AG04450 (cell line): ENCODE data around the gene TSPAN16. TPM values are rescaled to one million over a fixed set of nuclear protein-coding genes. Genes with fewer than 3 reads are reported as not detected.

Source experiments
- CTCF ChIA-PET: fragments of 300-600, 350-600 bp; formaldehyde crosslinking; extraction: SDS; loops from one replicate; lab custom pipeline; 2022; ENCODE audit warnings: antibody characterized with exemption, inconsistent platforms; lab: Charles Lee
- POLR2A ChIA-PET: fragments of 350-600 bp; formaldehyde crosslinking; extraction: SDS; loops from one replicate; lab custom pipeline; 2021; ENCODE audit warnings: antibody characterized with exemption, inconsistent platforms; lab: Yijun Ruan, JAX
- DNase-seq: peaks from one replicate; pipeline ENCODE4 v3.0.0-alpha.2; 2011; ENCODE audit warnings: low read depth, low spot score
- H3K27ac ChIP-seq: one replicate; pipeline ENCODE4 v1.5.1; 2012; ENCODE audit warnings: low read depth, low read length, control low read depth
- H3K27me3 ChIP-seq: one replicate; pipeline ENCODE4 v1.6.0; 2012; ENCODE audit warnings: low read length; ENCODE audit not compliant: control insufficient read depth, insufficient read depth
- H3K4me3 ChIP-seq: 2 replicates; pipeline ENCODE4 v1.5.1; 2011; ENCODE audit warnings: mild to moderate bottlenecking, low read depth, low read length, control low read depth
- H3K9me3 ChIP-seq: 2 replicates; pipeline ENCODE4 v1.5.1; 2012; ENCODE audit warnings: low read length; ENCODE audit not compliant: control insufficient read depth, insufficient read depth
- polyA plus RNA-seq: library from polyadenylated mRNA; depleted of rRNA; stranded (reverse); fragments of >200 nt; gene quantifications from 2 replicates; pipeline ENCODE4 v1.2.3, GENCODE V29; 2011
- TF ChIP-seq, protein P1 (sequence below): IDR thresholded peaks from 2 replicates; pipeline ENCODE4 v1.5.1; 2011; ENCODE audit warnings: low read depth, low read length, control low read depth, inconsistent platforms

Gene TSPAN16
- polyA plus RNA-seq, 1 experiment: not detected

DNA sequence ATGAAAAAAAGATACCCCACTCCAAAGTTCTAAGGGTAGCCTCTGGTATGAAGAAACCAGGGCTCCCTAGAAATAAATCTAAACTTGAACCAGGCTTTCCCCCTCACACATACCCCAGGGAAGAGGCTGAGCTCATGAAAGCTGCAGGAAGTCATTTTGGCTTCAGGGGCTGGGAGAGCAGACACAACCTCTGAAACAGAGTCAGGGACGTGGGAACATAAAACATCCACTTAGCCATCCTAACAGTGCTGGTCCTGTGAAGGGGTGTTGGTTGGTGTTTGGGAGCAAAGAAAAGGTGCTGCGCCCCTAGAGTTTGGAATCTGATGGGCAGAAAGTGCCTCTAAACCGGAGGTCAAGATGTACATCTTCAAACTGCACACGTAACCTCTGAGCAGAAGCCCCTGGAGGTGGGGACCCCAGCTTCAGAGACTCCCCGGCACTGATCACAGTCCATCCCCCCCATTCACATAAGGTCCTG, 27.7 kb downstream of the TSPAN16 start:
- POLR2A ChIA-PET: interaction anchor here (0.9 to 1.5 kb wide), 6 partner anchors 14 to 51 kb away, joined by 4 to 12 read pairs (median 6); partner anchors contain the start of genes CCDC159, RAB3D, SWSAP1 and TMEM205
- Histone ChIP-seq H3K9me3 (peaks cover 3% of the 10 kb centered on the region; the same call in 1 of the 2 replicates), H3K4me3 (peak overlapping the region; percentile 20; the same call in 1 of the 2 replicates), H3K27ac (peak overlapping the region; percentile 89), H3K27me3 (no peaks in the 10 kb centered on the region)
- no peak for DNase-seq
- TF ChIP-seq, protein P1, sequence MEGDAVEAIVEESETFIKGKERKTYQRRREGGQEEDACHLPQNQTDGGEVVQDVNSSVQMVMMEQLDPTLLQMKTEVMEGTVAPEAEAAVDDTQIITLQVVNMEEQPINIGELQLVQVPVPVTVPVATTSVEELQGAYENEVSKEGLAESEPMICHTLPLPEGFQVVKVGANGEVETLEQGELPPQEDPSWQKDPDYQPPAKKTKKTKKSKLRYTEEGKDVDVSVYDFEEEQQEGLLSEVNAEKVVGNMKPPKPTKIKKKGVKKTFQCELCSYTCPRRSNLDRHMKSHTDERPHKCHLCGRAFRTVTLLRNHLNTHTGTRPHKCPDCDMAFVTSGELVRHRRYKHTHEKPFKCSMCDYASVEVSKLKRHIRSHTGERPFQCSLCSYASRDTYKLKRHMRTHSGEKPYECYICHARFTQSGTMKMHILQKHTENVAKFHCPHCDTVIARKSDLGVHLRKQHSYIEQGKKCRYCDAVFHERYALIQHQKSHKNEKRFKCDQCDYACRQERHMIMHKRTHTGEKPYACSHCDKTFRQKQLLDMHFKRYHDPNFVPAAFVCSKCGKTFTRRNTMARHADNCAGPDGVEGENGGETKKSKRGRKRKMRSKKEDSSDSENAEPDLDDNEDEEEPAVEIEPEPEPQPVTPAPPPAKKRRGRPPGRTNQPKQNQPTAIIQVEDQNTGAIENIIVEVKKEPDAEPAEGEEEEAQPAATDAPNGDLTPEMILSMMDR: no peak
- CTCF ChIA-PET: interaction anchor here (0.9 to 1.7 kb wide), 4 partner anchors 8 to 159 kb away, joined by 3 to 4 read pairs (median 4); no protein-coding TSS in a partner anchor

DNA sequence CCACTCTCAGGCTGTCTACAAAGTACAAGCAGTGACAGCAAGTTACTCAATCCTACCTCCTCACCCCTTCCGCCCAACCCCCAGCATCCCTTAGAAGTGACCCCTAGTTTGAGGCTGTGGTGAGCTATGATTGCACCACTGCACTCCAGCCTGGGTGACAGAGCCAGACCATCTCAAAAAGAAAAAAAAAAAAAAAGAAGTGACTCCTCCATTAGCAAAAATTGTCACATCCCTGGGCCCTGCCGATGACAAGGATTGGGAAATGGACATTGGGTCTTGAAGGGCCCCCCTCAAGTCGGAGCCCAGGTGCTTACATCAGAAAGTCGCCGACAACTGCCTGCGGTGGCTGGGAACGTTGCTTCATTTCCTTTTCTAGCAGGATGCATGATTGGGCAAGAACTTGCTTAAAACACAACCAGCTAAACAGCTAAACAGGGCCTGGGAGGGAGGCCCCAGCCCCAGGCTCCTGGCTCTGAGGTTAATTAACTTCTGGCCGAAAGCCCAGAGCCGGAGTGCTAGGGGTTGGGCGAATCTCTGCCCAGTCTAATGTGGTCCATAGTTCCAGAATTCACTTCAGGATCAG, 28.2 kb downstream of the TSPAN16 start:
- TF ChIP-seq, protein P1: no peak
- Histone ChIP-seq H3K27me3 (no peaks in the 10 kb centered on the region), H3K27ac (peak overlapping the region; percentile 89), H3K9me3 (peaks cover 3% of the 10 kb centered on the region; the same call in 1 of the 2 replicates), H3K4me3 (peak overlapping the region; percentile 38; the same call in 1 of the 2 replicates)
- POLR2A ChIA-PET: interaction anchor here (0.8 to 1.5 kb wide), 7 partner anchors 14 to 51 kb away, joined by 4 to 12 read pairs (median 5); partner anchors contain the start of genes CCDC159, RAB3D, SWSAP1 and TMEM205
- CTCF ChIA-PET: interaction anchor here (0.7 to 1.1 kb wide), 2 partner anchors 158 kb away, joined by 3 read pairs; no protein-coding TSS in a partner anchor
- DNase-seq: peak; percentile 65

DNA sequence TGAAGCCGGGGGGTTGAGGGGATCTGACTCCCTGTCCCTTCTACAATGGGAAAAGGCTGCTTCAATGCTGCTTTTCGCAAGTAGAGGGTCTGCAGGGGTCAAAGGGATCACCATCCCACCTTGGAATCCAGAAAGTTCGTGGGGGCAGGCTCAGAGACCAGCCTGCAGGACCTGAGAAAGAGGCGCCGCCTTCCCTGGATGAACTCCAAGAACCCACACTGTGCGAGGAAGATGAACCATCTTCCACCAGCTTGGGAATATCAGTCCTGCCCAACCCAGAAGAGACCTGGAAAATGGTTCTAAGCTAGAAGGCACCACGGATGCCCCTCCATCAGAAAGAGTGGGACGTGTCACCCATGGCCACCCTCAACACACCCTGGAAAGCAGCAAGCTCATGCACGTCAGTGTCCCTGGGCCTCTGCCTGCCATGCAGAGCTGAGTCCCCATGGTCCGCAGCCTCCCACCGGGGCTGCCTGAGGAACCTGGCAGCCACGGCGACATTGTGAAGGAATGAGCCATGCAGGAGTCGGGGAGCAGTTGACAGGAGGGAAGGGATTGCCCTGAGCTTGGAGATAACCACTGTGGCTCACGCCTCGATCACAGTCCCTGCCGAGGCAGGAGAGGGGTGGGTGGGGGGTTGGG, 28.9 kb downstream of the TSPAN16 start:
- H3K4me3 ChIP-seq: no peak overlapping the region
- ChIA-PET POLR2A (interaction anchor here (0.8 to 1.5 kb wide), 5 partner anchors 13 to 50 kb away, joined by 4 to 12 read pairs (median 4); partner anchors contain the start of genes RAB3D and SWSAP1), CTCF (interaction anchor here (0.6 to 1.4 kb wide), 3 partner anchors 56 to 211 kb away, joined by 3 to 6 read pairs (median 5); no protein-coding TSS in a partner anchor)
- DNase-seq: no peak
- no peaks in the 10 kb centered on the region for H3K27me3 ChIP-seq
- TF ChIP-seq, protein P1: no peak
- no peaks in the 10 kb centered on the region; the same call in 1 of the 2 replicates for H3K9me3 ChIP-seq
- no peak overlapping the region for H3K27ac ChIP-seq

DNA sequence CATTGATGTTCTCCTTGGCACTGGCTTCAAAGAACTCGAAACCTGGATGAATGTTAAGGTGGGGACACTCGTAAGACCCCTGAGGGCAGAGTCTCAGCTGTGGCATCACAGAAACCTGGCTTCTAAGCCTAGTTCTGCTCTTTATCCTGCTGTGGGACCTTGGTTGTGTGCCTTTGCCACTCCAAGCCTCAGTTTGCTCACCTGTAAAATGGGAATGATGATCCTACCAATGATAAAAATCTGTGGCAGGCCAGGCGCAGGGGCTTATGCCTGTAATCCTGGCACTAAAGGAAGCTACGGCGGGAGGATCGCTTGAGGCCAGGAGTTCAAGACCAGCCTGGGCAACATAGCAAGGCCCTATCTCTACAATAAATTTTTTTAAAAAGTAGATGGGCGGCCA, 29.6 kb downstream of the TSPAN16 start:
- H3K27ac ChIP-seq: no peak overlapping the region
- ChIA-PET POLR2A (no interaction called here), CTCF (interaction anchor here (0.5 to 1.4 kb wide), 5 partner anchors 56 to 211 kb away, joined by 3 to 6 read pairs (median 5); no protein-coding TSS in a partner anchor)
- TF ChIP-seq, protein P1: no peak
- H3K27me3 ChIP-seq: no peaks in the 10 kb centered on the region
- no peak for DNase-seq
- no peak overlapping the region for H3K4me3 ChIP-seq
- no peaks in the 10 kb centered on the region for H3K9me3 ChIP-seq
